Stimulated activated CD8-positive, alpha-beta memory T cell treated with anti-CD3 and anti-CD28 coated beads, Interleukin-15, amount 100 ng/mL, for 4 hours (primary cell): ENCODE measurements around the gene OR5K2.

Experiments used
- DNase-seq, 2 donors: peaks; one replicate each; pipeline ENCODE4 v3.0.0-alpha.2; 2020; ENCODE audit warnings: low read depth in 2 of 2

Gene OR5K2

DNA sequence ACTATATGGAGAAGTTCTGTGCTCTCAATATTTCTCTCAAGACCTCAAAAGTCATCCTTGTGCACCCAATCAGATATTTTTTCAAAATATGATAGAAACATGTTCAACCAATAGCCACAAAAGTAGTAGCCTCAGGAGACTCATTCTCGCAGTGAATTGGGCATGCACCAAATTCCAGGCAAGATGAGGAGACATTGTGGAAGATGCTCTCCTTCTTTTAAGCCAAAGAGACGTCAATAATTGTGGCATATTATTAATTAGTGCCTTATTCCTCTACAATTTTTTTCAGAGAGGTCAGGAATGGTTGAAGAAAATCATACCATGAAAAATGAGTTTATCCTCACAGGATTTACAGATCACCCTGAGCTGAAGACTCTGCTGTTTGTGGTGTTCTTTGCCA lies at the start of gene OR5K2:
OR5K2 (plus strand) TSS at position 301 of the 400 bp plus-strand sequence; CDS start at position 301, 0 bp downstream.
- DNase-seq = no peak

DNA sequence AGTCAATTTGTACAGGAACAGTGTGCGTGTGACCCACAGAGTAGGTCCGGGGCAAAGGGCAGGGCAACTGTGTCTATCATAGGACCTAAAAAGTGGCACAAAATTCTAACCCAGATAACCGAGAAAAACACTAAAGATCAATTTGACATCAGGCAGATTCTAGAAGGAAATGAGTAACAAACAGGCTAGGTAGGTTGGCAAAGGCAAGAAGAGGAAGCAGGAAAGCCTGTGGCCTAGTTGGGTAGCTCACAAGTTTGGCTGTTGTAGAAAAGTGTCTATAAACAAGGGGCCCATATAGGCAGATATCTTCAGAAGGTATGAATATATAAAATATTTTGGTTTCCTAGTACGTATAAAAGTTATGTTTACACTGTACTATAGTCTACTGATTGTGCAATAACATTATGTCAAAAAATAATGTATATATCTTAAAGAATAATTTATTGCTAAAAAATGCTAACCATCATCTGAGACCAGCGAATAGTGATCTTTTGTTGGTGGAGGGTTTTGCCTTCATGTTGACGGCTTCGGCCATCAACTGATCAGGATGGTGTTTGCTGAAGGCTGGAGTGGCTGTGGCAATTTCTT lies 47.8 kb upstream of the OR5K2 start:
- DNase-seq = no peak

DNA sequence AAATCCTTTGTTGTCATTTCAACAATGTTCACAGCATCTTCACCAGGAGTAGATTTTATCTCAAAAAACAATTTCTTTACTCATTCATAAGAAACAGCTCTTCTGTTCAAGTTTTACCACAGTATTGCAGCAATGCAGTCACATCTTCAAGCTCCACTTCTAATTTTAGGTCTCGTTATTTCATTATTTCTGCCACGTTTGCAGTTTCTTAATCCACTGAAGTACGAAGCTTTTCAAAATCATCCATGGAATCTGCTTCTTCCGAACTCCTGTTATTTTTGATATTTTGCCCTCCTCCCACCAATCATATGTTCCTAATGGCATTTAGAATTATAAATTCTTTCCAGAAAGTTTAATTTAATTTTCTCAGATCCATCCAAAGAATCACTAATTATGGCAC lies 47.1 kb upstream of the OR5K2 start:
- DNase-seq = no peak

DNA sequence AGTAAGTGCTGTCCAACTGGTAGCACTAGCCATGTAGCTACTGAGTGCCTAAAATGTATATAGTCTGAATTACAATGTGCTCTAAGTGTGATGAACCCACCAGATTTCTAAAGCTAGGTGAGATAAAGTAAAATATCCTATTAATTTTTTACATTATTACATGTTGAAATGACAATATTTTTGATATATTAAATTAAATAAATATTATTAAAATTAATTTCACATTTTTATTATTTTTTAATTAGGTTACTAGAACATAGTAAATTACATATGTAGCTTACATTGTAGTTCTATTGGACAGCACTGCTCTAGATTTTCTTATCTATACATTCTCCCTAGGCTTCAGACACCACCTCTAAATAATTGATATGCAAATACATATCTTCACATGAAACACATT lies 43.7 kb upstream of the OR5K2 start:
- no peak for DNase-seq

DNA sequence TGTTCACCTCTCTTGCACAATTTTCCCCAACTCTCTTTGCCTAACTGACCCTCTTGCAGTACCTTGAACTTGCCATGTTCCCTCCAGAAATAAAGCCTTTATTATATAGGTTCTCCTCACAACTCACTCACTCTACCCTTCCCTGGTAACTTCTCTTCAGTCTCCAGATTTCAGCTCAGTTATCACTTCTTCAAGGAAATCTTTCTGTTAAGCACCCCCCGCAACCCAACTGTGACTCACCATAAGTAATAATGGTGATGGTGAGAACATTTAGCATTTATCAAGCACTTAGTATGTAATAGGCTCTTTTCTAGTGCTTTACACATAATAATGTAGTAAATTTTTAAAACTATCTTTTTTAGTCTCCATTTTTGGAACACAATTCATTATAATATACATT lies 42.6 kb upstream of the OR5K2 start:
- no peak for DNase-seq

DNA sequence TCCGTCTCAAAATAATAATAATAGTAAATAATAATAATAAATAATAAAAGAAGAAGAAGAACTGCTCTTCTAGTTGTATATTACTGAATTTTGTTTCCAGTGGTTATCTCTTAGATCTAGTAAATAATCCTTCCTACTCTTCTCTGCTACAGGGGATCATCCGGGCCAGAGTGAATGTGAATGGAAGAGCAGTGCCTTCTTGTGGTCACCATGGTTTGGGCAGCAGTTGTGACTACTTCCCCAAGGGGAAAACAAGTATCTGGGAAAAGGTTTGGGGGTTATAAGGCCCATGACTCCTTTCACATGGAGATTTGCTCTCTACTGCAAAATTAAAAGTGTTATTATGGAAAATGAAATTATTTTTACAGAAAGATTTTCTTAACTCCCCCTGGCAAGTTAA lies 39.9 kb upstream of the OR5K2 start:
- DNase-seq = no peak

GRCh38 chr3:98460220-98460619 lies 37.3 kb upstream of the OR5K2 start:
- DNase-seq = no peak

- DNase-seq = no peak
These were observed 34.6 kb upstream of the OR5K2 start, which contains the start of gene OR5K1 for GRCh38 chr3:98462901-98463300. TSS of gene OR5K1 (plus strand) at chr3:98463201. CDS start at chr3:98469577, 6,376 bp downstream.

DNA sequence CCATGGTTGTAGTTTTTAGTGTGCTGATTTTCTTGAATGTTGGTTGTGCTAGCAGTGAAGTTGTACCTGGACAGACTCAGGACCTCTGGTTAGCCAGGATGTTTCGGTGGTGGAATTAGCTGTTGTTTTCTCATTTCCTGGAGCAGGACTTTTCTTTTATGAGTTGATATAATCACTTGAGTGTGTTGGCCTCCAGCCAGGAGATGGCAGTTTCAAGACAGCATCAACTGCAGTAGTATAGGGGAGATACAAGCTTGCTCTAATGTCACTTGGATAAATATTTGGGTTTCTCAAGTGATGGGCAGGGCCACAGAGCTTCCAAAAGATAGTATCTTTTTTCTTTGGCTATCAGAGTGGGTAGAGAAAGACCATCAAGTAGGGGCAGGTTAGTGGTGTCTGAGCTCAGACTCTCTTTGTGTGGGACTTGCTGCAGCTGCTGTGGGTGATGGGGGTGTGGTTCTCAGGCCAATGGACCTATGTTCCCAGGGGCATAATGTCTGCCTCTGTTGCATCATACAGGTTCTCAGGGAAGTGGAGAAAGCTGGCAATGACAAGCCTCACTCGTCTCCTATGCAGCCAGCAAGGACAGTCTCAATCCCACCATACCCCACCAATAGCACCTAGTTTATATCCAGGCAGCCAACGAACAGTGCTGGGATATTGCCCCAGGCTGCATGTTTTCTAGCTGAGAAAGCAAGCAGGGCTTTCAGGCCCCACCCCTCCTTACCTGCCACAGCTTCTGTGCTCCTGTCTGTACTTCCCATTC lies 14.6 kb upstream of the OR5K2 start:
- no peak for DNase-seq

DNA sequence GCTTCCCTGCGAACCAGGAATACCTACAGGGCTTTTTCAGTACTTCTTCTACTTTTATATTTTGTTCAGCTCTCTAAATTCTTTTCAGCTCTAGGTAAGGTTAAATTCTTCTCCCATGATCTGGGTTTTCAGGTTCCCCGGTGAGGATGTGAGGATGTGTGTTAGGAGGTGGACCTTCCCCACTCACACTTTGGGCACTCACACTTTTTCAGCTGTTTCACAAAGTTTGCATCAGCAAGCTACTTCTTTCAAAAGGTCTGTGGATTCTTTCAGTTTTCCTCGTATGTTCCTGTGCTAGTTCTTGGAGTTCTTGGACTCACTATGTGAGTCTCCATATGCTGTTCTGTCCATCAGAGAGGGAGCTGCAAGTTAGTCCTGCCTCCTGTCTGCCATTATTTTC lies 13.9 kb upstream of the OR5K2 start:
- DNase-seq = no peak

- no peak for DNase-seq
These were observed 2.5 kb downstream of the OR5K2 start for GRCh38 chr3:98500019-98500418.

GRCh38 chr3:98501270-98501669 lies 3.8 kb downstream of the OR5K2 start:
- no peak for DNase-seq

DNA sequence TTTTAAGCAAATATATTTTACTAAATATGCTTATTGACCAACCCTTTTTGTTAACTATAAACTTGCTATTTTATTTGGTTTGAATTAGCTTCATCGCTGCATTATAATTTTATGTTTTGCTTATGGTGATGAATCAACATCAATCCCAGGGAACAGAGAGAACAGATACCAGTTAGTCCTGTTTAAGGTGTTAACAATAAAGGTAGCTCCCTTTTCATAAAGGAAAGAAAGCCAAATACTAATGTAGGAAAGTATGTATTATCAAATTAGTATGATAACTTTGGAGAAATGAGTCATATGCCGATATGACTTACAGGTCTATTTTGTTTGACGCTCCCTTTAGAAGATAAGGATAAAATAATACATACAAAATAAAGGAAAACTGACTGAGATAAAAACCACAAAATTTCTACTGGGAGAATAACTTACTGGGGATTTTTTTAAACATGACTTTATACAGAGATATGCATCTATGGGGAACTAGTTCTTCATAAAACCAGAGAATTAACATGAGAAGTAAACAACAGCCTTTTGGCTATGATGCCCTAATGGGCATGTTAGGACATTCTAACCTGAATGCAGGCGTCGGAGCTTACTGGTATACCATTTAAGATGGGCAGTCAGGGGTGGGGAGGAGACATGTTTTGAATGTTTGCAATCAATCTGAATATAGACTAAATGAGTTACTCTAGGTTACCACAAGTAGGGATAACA lies 4.5 kb downstream of the OR5K2 start:
- no peak for DNase-seq

GRCh38 chr3:98504539-98504938 lies 7.1 kb downstream of the OR5K2 start:
- no peak for DNase-seq

DNA sequence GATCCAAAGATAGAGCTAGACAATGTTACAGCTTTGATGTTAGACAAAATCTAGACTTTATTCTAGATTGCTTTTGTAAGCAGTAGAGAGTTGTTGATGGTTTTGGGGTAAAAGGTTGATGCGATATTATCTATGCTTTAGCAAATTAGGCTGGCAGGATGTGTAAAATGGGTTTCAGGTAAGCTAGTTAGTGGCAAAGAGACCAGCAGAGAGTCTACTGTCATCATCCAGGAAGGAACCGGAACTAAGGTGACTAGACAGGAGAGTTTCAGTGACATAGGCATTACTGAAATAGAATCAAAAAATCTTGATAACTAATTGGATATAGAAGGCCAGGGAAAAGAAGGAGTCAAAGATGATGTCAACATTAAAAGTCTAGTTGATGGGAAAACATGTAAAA lies 11.1 kb downstream of the OR5K2 start:
- no peak for DNase-seq

DNA sequence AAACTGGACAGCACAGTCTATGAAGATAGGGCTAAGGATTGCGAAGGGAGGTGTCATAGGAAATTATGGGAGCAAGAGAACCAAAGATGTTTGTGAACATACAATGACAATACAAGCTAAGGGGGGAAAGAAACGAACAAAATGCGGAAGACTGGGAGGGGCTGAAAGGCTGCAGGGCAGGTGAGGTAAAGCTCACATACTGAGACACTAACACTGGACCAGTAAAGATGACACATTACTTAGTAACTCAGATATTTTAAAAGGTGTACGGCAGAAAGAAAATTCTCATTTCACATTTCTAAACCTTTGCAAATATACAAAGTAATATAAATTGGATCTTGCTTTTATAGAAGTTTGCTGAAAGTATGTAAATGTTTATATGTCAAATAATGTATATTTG lies 15.1 kb downstream of the OR5K2 start:
- DNase-seq = no peak

- no peak for DNase-seq
These were observed 15.6 kb downstream of the OR5K2 start for GRCh38 chr3:98513091-98513511.

GRCh38 chr3:98513736-98514135 lies 16.3 kb downstream of the OR5K2 start:
- DNase-seq = no peak

- no peak for DNase-seq
These were observed 17.5 kb downstream of the OR5K2 start for GRCh38 chr3:98514948-98515347.

- DNase-seq = no peak
These were observed 21.3 kb downstream of the OR5K2 start for GRCh38 chr3:98518816-98519215.

DNA sequence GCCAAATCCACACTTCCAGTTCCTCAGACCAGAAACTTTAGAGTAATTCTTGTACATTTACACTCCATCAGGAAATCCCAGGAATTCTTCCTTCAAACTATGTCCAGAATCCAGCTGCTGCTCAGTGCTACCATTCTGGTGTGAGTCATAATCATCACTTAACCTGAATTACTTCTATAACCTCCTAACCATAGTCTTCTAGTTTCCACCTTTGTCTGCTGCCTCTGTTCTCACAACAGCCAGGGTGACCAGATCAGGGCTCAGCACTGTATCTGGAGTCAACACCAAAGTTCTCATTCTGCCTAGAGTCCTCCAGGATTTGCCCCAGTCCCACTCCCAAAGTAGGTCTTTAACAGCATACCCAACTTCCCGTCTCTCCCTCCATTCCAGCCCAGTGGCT lies 21.9 kb downstream of the OR5K2 start:
- no peak for DNase-seq

GRCh38 chr3:98521897-98522543 lies 24.5 kb downstream of the OR5K2 start:
- peak; percentile 13 to 21 for DNase-seq
